Sigmoid colon (tissue), 4 donors: ENCODE data around the gene IL13RA2.

Source experiments
- POLR2A ChIP-seq, 2 donors: fragments of 450-650 bp; IDR thresholded peaks; one replicate each; pipeline ENCODE4 v1.6.1; 2016; ENCODE audit warnings: antibody characterized with exemption in 2 of 2, mild to moderate bottlenecking in 2 of 2, moderate library complexity in 2 of 2
- POLR2AphosphoS5 ChIP-seq, 4 donors: sonication (generic); formaldehyde crosslinking; IDR thresholded peaks; one replicate each; pipeline ENCODE4 v1.6.1; 2017; ENCODE audit warnings: antibody characterized with exemption in 4 of 4
- TF ChIP-seq, protein P1 (sequence below), 4 experiments: fragments of 450-650 bp in 3 of 4; fragments of 200-600 bp in 1 of 4; IDR thresholded peaks; one replicate each; pipeline ENCODE4 v1.5.1; 2016 to 2019; ENCODE audit warnings: antibody characterized with exemption in 4 of 4, mild to moderate bottlenecking in 3 of 4, moderate library complexity in 2 of 4

DNA sequence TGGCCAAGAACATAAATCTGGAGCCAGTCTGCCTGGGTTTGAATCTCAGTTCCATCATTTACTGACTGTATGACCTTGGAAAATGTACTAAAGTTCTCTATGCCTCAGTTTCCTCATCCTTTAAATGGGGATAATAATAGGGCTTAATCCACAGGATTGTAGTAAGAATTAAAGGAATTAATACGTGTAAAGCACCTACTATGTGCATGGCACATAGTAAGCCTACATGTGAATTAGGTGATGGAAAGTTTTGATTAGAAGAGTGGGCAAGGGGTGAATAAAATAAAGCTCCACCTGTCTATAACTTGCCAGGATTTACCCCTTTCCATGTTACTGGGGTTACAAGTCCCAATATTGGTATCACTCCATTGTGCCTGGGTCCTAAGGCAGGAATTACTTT, 35.8 kb upstream of the IL13RA2 start:
- TF ChIP-seq, protein P1, sequence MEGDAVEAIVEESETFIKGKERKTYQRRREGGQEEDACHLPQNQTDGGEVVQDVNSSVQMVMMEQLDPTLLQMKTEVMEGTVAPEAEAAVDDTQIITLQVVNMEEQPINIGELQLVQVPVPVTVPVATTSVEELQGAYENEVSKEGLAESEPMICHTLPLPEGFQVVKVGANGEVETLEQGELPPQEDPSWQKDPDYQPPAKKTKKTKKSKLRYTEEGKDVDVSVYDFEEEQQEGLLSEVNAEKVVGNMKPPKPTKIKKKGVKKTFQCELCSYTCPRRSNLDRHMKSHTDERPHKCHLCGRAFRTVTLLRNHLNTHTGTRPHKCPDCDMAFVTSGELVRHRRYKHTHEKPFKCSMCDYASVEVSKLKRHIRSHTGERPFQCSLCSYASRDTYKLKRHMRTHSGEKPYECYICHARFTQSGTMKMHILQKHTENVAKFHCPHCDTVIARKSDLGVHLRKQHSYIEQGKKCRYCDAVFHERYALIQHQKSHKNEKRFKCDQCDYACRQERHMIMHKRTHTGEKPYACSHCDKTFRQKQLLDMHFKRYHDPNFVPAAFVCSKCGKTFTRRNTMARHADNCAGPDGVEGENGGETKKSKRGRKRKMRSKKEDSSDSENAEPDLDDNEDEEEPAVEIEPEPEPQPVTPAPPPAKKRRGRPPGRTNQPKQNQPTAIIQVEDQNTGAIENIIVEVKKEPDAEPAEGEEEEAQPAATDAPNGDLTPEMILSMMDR (IDR thresholded peaks at IDR 0.05), result no peak
- no peak for TF ChIP-seq POLR2AphosphoS5 (IDR thresholded peaks at IDR 0.05)
- no peak for TF ChIP-seq POLR2A (IDR thresholded peaks at IDR 0.05)
